GM12801 (cell line): Measurements from ENCODE around the gene SOX4.

ENCODE experiments used
- CTCF ChIP-seq: IDR thresholded peaks from one replicate; pipeline ENCODE4 v1.5.1; 2011; ENCODE audit warnings: control low read depth; ENCODE audit not compliant: insufficient read length; ENCODE audit errors: extremely low read depth

SOX4 gene

GRCh38 chr6:21588481-21589351 is 4.8 kb upstream of the SOX4 start:
- no peak for TF ChIP-seq CTCF

- TF ChIP-seq CTCF: no peak
Measured at GRCh38 chr6:21589352-21590345, 3.9 kb upstream of the SOX4 start.

GRCh38 chr6:21590346-21590745 is 3.2 kb upstream of the SOX4 start:
- TF ChIP-seq CTCF: no peak

GRCh38 chr6:21591446-21591845 is 2.1 kb upstream of the SOX4 start:
- TF ChIP-seq CTCF: no peak

- no peak for TF ChIP-seq CTCF
Measured at GRCh38 chr6:21592953-21593352, 598 bp upstream of the SOX4 start.

- TF ChIP-seq CTCF: no peak
Measured at GRCh38 chr6:21593927-21594415, 420 bp downstream of the SOX4 start.
